Gastroesophageal sphincter (tissue), 4 donors: ENCODE data around the gene CXCR4. TPM values are rescaled to one million over a fixed set of nuclear protein-coding genes. Genes with fewer than 3 reads are reported as not detected.

Experiments used
- ATAC-seq: fragments of 150-250 bp; one replicate; pipeline ENCODE4 v1.9.1; 2016; ENCODE audit warnings: mild to moderate bottlenecking, moderate library complexity
- H3K27ac ChIP-seq, 4 donors: fragments of 200-600 bp; sonication (generic) in 3 of 4; 1 replicate in 3 of 4; 2 replicates in 1 of 4; pipeline ENCODE4 v1.5.1; 2016 to 2019
- H3K27me3 ChIP-seq: fragments of 200-600 bp; sonication (generic); one replicate; pipeline ENCODE4 v1.5.1; 2019
- H3K36me3 ChIP-seq, 2 donors: fragments of 200-600 bp; sonication (generic); one replicate each; pipeline ENCODE4 v1.5.1; 2019; ENCODE audit warnings: control low read depth in 1 of 2
- H3K4me1 ChIP-seq, 3 donors: fragments of 200-600 bp; sonication (generic); 1 replicate in 2 of 3; 2 replicates in 1 of 3; pipeline ENCODE4 v1.5.1; 2016 to 2019; ENCODE audit warnings: control low read depth in 2 of 3
- H3K4me3 ChIP-seq, 2 donors: fragments of 200-600 bp; sonication (generic); one replicate each; pipeline ENCODE4 v1.5.1; 2019; ENCODE audit warnings: mild to moderate bottlenecking in 1 of 2, moderate library complexity in 1 of 2
- H3K9me3 ChIP-seq, 3 donors: fragments of 200-600 bp; sonication (generic); one replicate each; pipeline ENCODE4 v1.5.1; 2017 to 2019; ENCODE audit warnings: control low read depth in 2 of 3
- CTCF ChIP-seq, 4 experiments: fragments of 200-600 bp in 2 of 4; fragments of 450-650 bp in 2 of 4; sonication (generic) in 1 of 4; IDR thresholded peaks; one replicate each; pipeline ENCODE4 v1.5.1; 2017 to 2019; ENCODE audit warnings: antibody characterized with exemption in 4 of 4, mild to moderate bottlenecking in 2 of 4, moderate library complexity in 2 of 4
- EP300 ChIP-seq: sonication (generic); formaldehyde crosslinking; IDR thresholded peaks from one replicate; pipeline ENCODE4 v1.6.1; 2017; ENCODE audit warnings: antibody characterized with exemption, mild to moderate bottlenecking
- POLR2A ChIP-seq, 2 donors: fragments of 450-650 bp; IDR thresholded peaks; one replicate each; pipeline ENCODE4 v1.6.1; 2017; ENCODE audit warnings: antibody characterized with exemption in 2 of 2, mild to moderate bottlenecking in 2 of 2, moderate library complexity in 1 of 2
- POLR2AphosphoS5 ChIP-seq: sonication (generic); formaldehyde crosslinking; IDR thresholded peaks from one replicate; pipeline ENCODE4 v1.6.1; 2017; ENCODE audit warnings: antibody characterized with exemption
- whole genome bisulfite sequencing, 2 donors: methylation state at CpG; one replicate each; pipeline ENCODE4 v1.1.5; 2018; ENCODE audit warnings: low coverage in 1 of 2; 5-methylcytosine and 5-hydroxymethylcytosine counted together
- total RNA-seq, 4 donors: library from RNA; depleted of rRNA; stranded (reverse); fragments of >200 nt; gene quantifications; one replicate each; pipeline ENCODE4 v1.1.0, GENCODE V29; 2016

CXCR4 gene
- total RNA-seq, 4 donors from 2014 or later: 5.1 to 8.2 (median 7.7) TPM

DNA sequence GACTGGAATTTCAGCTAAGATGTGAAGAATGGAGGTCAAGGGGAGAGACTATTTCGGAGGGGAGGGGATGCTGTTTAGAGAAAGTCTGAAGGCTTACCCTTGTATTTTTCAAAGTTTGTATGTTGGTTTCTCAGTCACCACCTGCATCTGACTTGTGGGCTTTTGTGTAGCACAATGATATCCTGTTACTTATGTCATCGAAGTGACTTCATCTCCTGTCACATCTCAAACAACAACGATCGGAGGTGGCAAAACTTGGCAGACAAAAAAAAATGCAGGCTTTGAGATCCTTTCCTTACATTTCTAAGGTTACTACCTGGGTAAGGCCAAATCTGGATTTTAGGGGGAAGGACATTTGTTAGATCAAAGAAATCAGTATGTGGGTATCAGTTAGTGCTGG, 11.7 kb upstream of the CXCR4 start:
- Histone ChIP-seq H3K4me3 (no peak overlapping the region), H3K9me3 (no peaks in the 10 kb centered on the region), H3K36me3 (no peaks in the 10 kb centered on the region), H3K27ac (no peak overlapping the region), H3K4me1 (peaks cover 0 to 10% (median 0%) of the 10 kb centered on the region in 3 donors), H3K27me3 (no peaks in the 10 kb centered on the region)
- no peak for ATAC-seq
- 58 to 60% methylated on average over 1 to 4 of the region's 4 CpGs for WGBS, 2 donors
- no peak for TF ChIP-seq CTCF (IDR thresholded peaks at IDR 0.05)
- TF ChIP-seq POLR2A (IDR thresholded peaks at IDR 0.05): no peak
- TF ChIP-seq EP300: no peak

- Histone ChIP-seq H3K27ac (no peak overlapping the region), H3K9me3 (no peaks in the 10 kb centered on the region), H3K4me3 (no peak overlapping the region), H3K27me3 (no peaks in the 10 kb centered on the region), H3K36me3 (no peaks in the 10 kb centered on the region), H3K4me1 (peaks cover 0 to 10% (median 0%) of the 10 kb centered on the region in 3 donors)
- no peak for ATAC-seq
- TF ChIP-seq POLR2AphosphoS5 (no peak), CTCF (IDR thresholded peaks at IDR 0.05) (no peak)
- 54 to 57% methylated on average over 1 of the region's 1 CpG for WGBS, 2 donors
Measured at GRCh38 chr2:136128905-136129304, 11.0 kb upstream of the CXCR4 start.

DNA sequence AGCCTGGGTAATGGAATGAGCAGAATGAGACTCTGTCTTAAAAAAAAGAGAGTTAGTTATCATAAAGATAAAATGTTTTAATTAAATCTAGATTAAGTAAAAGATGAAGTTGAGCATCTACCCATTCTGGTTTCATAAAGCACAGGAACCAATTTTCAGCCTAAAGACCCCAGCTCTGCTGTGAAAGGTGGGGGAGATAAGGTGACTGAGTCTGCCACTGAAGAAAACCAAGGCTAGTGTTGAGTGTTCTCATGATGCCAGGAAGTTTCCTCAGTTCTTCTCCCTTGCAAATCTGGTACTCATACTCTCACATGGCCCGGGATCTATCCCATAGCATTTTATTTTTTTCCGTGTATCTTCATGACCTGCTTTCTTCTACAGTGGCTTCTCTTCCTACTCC, 10.4 kb upstream of the CXCR4 start:
- no peak overlapping the region for H3K27ac ChIP-seq

GRCh38 chr2:136127356-136127755, 9.4 kb upstream of the CXCR4 start:
- Histone ChIP-seq H3K27me3 (peaks cover 8% of the 10 kb centered on the region), H3K36me3 (no peaks in the 10 kb centered on the region), H3K4me1 (peaks cover 0 to 10% (median 0%) of the 10 kb centered on the region in 3 donors), H3K9me3 (no peaks in the 10 kb centered on the region), H3K27ac (no peak overlapping the region), H3K4me3 (no peak overlapping the region)
- 92% methylated on average over 4 of the region's 6 CpGs; no CpG with 5 or more reads in 1 of the 2 donors for WGBS, 2 donors
- TF ChIP-seq POLR2AphosphoS5 (no peak), EP300 (no peak), CTCF (IDR thresholded peaks at IDR 0.05) (no peak)
- ATAC-seq: no peak

More for the DNA sequence above, 10.4 kb upstream of the CXCR4 start:
- Histone ChIP-seq H3K4me1 (peaks cover 0 to 10% (median 0%) of the 10 kb centered on the region in 3 donors), H3K9me3 (no peaks in the 10 kb centered on the region), H3K36me3 (no peaks in the 10 kb centered on the region), H3K4me3 (no peak overlapping the region), H3K27me3 (peaks cover 4% of the 10 kb centered on the region)
- no peak for ATAC-seq
- no peak for TF ChIP-seq POLR2AphosphoS5
- TF ChIP-seq EP300: no peak
- TF ChIP-seq CTCF (IDR thresholded peaks at IDR 0.05): no peak
- TF ChIP-seq POLR2A (IDR thresholded peaks at IDR 0.05): no peak
- WGBS, 2 donors: 93 to 95% methylated on average over 2 of the region's 2 CpGs

DNA sequence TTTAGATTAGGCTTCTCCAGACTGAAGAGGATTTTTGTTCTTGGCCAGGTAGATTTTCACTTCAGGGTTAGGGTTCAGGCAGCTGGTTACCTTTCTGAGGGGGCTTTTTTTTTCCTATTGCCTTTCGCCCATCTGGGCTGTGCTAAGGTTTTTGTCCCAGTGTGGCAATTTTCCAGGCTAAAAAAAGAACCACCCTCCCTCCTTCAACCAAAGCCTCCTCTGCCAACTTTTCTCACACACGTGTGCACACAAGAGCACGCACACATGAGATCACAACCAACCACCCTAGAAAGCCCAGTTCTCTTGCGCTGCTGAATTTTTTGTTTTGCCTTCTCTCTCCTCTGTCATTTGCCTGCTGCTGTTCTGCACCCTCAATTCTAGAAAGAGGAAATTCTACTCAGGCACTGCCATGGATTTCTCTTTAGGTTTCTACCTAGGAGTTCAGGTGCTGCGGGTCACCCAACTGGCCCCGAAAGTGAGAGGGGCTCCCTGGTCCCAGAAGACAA, 8.5 kb upstream of the CXCR4 start:
- H3K4me1 ChIP-seq: peaks cover 0 to 10% (median 0%) of the 10 kb centered on the region in 3 donors
- H3K36me3 ChIP-seq: no peaks in the 10 kb centered on the region
- no peak for ATAC-seq
- WGBS, 2 donors: 39 to 41% methylated on average over 4 of the region's 6 CpGs
- H3K9me3 ChIP-seq: no peaks in the 10 kb centered on the region
- H3K27ac ChIP-seq: no peak overlapping the region
- TF ChIP-seq POLR2AphosphoS5: no peak
- TF ChIP-seq CTCF (IDR thresholded peaks at IDR 0.05): no peak
- no peak for TF ChIP-seq POLR2A (IDR thresholded peaks at IDR 0.05)
- TF ChIP-seq EP300: no peak
- H3K27me3 ChIP-seq: peaks cover 15% of the 10 kb centered on the region
- no peak overlapping the region for H3K4me3 ChIP-seq
